Measurements from ENCODE around the gene UPK1A. TPM values are rescaled to one million over a fixed set of nuclear protein-coding genes. Genes with fewer than 3 reads are reported as not detected.

Gene UPK1A
- total RNA-seq (2022) (not detected in 2 replicates), Bru-seq, nascent RNA (percentile 19 among the genes with signal in this experiment), BruChase-seq, experiment 1, labeled RNA remaining after a 6-hour chase (percentile 39 among the genes with signal in this experiment), BruChase-seq, experiment 2, labeled RNA remaining after a 2-hour chase (percentile 31 among the genes with signal in this experiment)
- long read RNA-seq: 0 reads

GRCh38 chr19:35666251-35666913, at the start of gene UPK1A:
TSS of gene UPK1A (plus strand) at chr19:35666517. CDS start at chr19:35666813, 296 bp downstream.
- intact Hi-C loops (cut with micrococcal nuclease): no loop called here
- TF ChIP-seq, protein P1, sequence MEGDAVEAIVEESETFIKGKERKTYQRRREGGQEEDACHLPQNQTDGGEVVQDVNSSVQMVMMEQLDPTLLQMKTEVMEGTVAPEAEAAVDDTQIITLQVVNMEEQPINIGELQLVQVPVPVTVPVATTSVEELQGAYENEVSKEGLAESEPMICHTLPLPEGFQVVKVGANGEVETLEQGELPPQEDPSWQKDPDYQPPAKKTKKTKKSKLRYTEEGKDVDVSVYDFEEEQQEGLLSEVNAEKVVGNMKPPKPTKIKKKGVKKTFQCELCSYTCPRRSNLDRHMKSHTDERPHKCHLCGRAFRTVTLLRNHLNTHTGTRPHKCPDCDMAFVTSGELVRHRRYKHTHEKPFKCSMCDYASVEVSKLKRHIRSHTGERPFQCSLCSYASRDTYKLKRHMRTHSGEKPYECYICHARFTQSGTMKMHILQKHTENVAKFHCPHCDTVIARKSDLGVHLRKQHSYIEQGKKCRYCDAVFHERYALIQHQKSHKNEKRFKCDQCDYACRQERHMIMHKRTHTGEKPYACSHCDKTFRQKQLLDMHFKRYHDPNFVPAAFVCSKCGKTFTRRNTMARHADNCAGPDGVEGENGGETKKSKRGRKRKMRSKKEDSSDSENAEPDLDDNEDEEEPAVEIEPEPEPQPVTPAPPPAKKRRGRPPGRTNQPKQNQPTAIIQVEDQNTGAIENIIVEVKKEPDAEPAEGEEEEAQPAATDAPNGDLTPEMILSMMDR (IDR thresholded peaks at IDR 0.05; ENCODE audit: unreplicated experiment): no peak
- H3K4me1 Mint-ChIP-seq (ENCODE audit: insufficient read depth, unreplicated experiment): no peaks in the 10 kb centered on the region
- DNase-seq (ENCODE audit: unreplicated experiment): no peak
- no peaks in the 10 kb centered on the region for H3K9me3 Mint-ChIP-seq (ENCODE audit: unreplicated experiment)
- no TSS peak for BruUV-seq (replicated peaks)
- ChIA-PET POLR2A (interaction anchor here (0.6 to 1.4 kb wide), 3 partner anchors 22 to 104 kb away, joined by 3 to 5 read pairs (median 3); partner anchors contain the start of gene HAUS5), CTCF (interaction anchor here (0.5 to 1.5 kb wide), 3 partner anchors 27 to 168 kb away, joined by 3 to 6 read pairs (median 4); no protein-coding TSS in a partner anchor)
- H3K27me3 Mint-ChIP-seq (ENCODE audit: insufficient read depth, unreplicated experiment): peaks cover 24% of the 10 kb centered on the region
- H3K27ac Mint-ChIP-seq (ENCODE audit: low read depth, unreplicated experiment): no peak within 1 kb of the TSS
- H3K4me3 Mint-ChIP-seq (ENCODE audit: unreplicated experiment): no peak within 1 kb of the TSS
- H3K36me3 Mint-ChIP-seq (ENCODE audit: insufficient read depth, unreplicated experiment): peaks cover 21% of the 10 kb centered on the region

DNA sequence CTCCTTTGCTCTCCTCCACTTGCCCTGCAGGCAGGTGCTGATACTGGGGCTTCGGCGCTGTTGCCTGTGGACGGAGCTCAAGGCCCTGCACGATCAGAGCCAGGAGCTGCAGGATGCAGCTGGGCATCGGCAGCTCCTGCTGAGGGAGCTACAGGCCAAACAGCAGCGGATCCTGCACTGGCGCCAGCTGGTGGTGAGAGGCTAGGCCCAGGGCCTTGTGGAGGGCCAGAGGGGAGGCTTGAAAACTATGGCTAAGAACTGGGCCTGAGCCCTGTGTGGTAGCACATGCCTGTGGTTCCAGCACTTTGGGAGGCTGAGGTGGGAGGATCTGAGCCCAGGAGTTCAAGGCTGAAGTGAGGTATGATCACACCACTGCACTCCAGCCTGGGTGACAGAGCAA, 47.5 kb upstream of the UPK1A start:
- ChIA-PET POLR2A (no interaction called here), CTCF (interaction anchor here (0.7 kb wide), 1 partner anchor 72 kb away, joined by 4 read pairs; no protein-coding TSS in a partner anchor)
- intact Hi-C loops (cut with micrococcal nuclease): no loop called here
- DNase-seq (ENCODE audit: unreplicated experiment): no peak
- Mint-ChIP-seq H3K9me3 (ENCODE audit: unreplicated experiment) (no peaks in the 10 kb centered on the region), H3K4me1 (ENCODE audit: insufficient read depth, unreplicated experiment) (no peaks in the 10 kb centered on the region), H3K4me3 (ENCODE audit: unreplicated experiment) (no peak overlapping the region), H3K27ac (ENCODE audit: low read depth, unreplicated experiment) (no peak overlapping the region), H3K36me3 (ENCODE audit: insufficient read depth, unreplicated experiment) (peaks cover 14% of the 10 kb centered on the region), H3K27me3 (ENCODE audit: insufficient read depth, unreplicated experiment) (no peaks in the 10 kb centered on the region)
- BruUV-seq (replicated peaks): no TSS peak
- TF ChIP-seq, protein P1 (IDR thresholded peaks at IDR 0.05; ENCODE audit: unreplicated experiment): no peak

GRCh38 chr19:35619290-35619923, 46.9 kb upstream of the UPK1A start:
- Mint-ChIP-seq H3K4me3 (ENCODE audit: unreplicated experiment) (no peak overlapping the region), H3K27me3 (ENCODE audit: insufficient read depth, unreplicated experiment) (no peaks in the 10 kb centered on the region), H3K36me3 (ENCODE audit: insufficient read depth, unreplicated experiment) (peaks cover 14% of the 10 kb centered on the region), H3K4me1 (ENCODE audit: insufficient read depth, unreplicated experiment) (no peaks in the 10 kb centered on the region), H3K27ac (ENCODE audit: low read depth, unreplicated experiment) (no peak overlapping the region), H3K9me3 (ENCODE audit: unreplicated experiment) (no peaks in the 10 kb centered on the region)
- no TSS peak for BruUV-seq (replicated peaks)
- no peak for DNase-seq (ENCODE audit: unreplicated experiment)
- TF ChIP-seq, protein P1 (IDR thresholded peaks at IDR 0.05; ENCODE audit: unreplicated experiment): no peak
- ChIA-PET POLR2A (no interaction called here), CTCF (interaction anchor here (0.7 kb wide), 1 partner anchor 73 kb away, joined by 4 read pairs; no protein-coding TSS in a partner anchor)
- intact Hi-C loops (cut with micrococcal nuclease): no loop called here

- ChIA-PET POLR2A (interaction anchor here (0.6 kb wide), 1 partner anchor 146 kb away, joined by 3 read pairs; no protein-coding TSS in a partner anchor), CTCF (interaction anchor here (0.6 kb wide), 1 partner anchor 117 kb away, joined by 3 read pairs; no protein-coding TSS in a partner anchor)
- intact Hi-C loops (cut with micrococcal nuclease): no loop called here
- TF ChIP-seq, protein P1 (IDR thresholded peaks at IDR 0.05; ENCODE audit: unreplicated experiment): no peak
- DNase-seq (ENCODE audit: unreplicated experiment): no peak
- H3K27ac Mint-ChIP-seq (ENCODE audit: low read depth, unreplicated experiment): no peak overlapping the region
- BruUV-seq (replicated peaks): no TSS peak
- no peaks in the 10 kb centered on the region for H3K4me1 Mint-ChIP-seq (ENCODE audit: insufficient read depth, unreplicated experiment)
- no peaks in the 10 kb centered on the region for H3K9me3 Mint-ChIP-seq (ENCODE audit: unreplicated experiment)
- no peaks in the 10 kb centered on the region for H3K27me3 Mint-ChIP-seq (ENCODE audit: insufficient read depth, unreplicated experiment)
- peaks cover 14% of the 10 kb centered on the region for H3K36me3 Mint-ChIP-seq (ENCODE audit: insufficient read depth, unreplicated experiment)
- H3K4me3 Mint-ChIP-seq (ENCODE audit: unreplicated experiment): no peak overlapping the region
Observed at GRCh38 chr19:35620001-35620400, 46.3 kb upstream of the UPK1A start.
